Stimulated activated CD4-positive, alpha-beta T cell treated with anti-CD3 and anti-CD28 coated beads, Interleukin-4, amount 100 ng/mL, for 1 hour (primary cell): Measurements from ENCODE around the gene CD300LB.
"Not testable (repeated sequence)": the region's sequence is repeated elsewhere in the genome, so short reads cannot be mapped to it uniquely, and the experiment has no call there.

Source experiments
- DNase-seq: peaks from one replicate; pipeline ENCODE4 v3.0.0-alpha.2; 2020

The CD300LB gene

GRCh38 chr17:74531231-74531761 lies at the start of gene CD300LB:
Gene CD300LB, minus strand, starts transcription at chr17:74531475. Its CDS starts 125 bp downstream, at chr17:74531350.
- no peak for DNase-seq

- no peak for DNase-seq
Observed at GRCh38 chr17:74579900-74580299, 48.6 kb upstream of the CD300LB start.

GRCh38 chr17:74578979-74579378 lies 47.7 kb upstream of the CD300LB start:
- DNase-seq: no peak

- no peak for DNase-seq
Observed at GRCh38 chr17:74574489-74575142, 43.3 kb upstream of the CD300LB start.

- not testable (repeated sequence) for DNase-seq
Observed at GRCh38 chr17:74573635-74574034, 42.4 kb upstream of the CD300LB start.

GRCh38 chr17:74573169-74573568 lies 41.9 kb upstream of the CD300LB start:
- DNase-seq: no peak

- no peak for DNase-seq
Observed at GRCh38 chr17:74571621-74572270, 40.5 kb upstream of the CD300LB start.

GRCh38 chr17:74569020-74570003 lies 38.0 kb upstream of the CD300LB start:
- DNase-seq: no peak

- no peak for DNase-seq
Observed at GRCh38 chr17:74568106-74568873, 37.0 kb upstream of the CD300LB start.

- no peak for DNase-seq
Observed at GRCh38 chr17:74567397-74567796, 36.1 kb upstream of the CD300LB start, which contains the start of gene CD300H. Gene CD300H, minus strand, starts transcription at chr17:74567509.

GRCh38 chr17:74566132-74566753 lies 35.0 kb upstream of the CD300LB start:
- peak; percentile 23 for DNase-seq

GRCh38 chr17:74565126-74565525 lies 33.9 kb upstream of the CD300LB start:
- no peak for DNase-seq

- no peak for DNase-seq
Observed at GRCh38 chr17:74563358-74563757, 32.1 kb upstream of the CD300LB start.

GRCh38 chr17:74561586-74561985 lies 30.3 kb upstream of the CD300LB start:
- no peak for DNase-seq

GRCh38 chr17:74558882-74559519 lies 27.7 kb upstream of the CD300LB start:
- DNase-seq: no peak

- not testable (repeated sequence) for DNase-seq
Observed at GRCh38 chr17:74558402-74558801, 27.1 kb upstream of the CD300LB start.

- no peak for DNase-seq
Observed at GRCh38 chr17:74555427-74555940, 24.2 kb upstream of the CD300LB start.

GRCh38 chr17:74554909-74555308 lies 23.6 kb upstream of the CD300LB start:
- DNase-seq: no peak

- no peak for DNase-seq
Observed at GRCh38 chr17:74552037-74552436, 20.8 kb upstream of the CD300LB start.

GRCh38 chr17:74550602-74551001 lies 19.3 kb upstream of the CD300LB start:
- DNase-seq: no peak

- no peak for DNase-seq
Observed at GRCh38 chr17:74549343-74549742, 18.1 kb upstream of the CD300LB start.
